HT-29 (cell line): ENCODE data around the gene SELENOI. TPM values are rescaled to one million over a fixed set of nuclear protein-coding genes. Genes with fewer than 3 reads are reported as not detected.
"Not testable (repeated sequence)": the region's sequence is repeated elsewhere in the genome, so short reads cannot be mapped to it uniquely, and the experiment has no call there.

Experiments used
- DNase-seq: peaks from one replicate; pipeline ENCODE4 v3.0.0-alpha.2; 2015; ENCODE audit warnings: low spot score
- total RNA-seq: library from RNA; depleted of rRNA; stranded (reverse); fragments of >200 nt; shearing (Covaris generic); gene quantifications from 2 replicates; pipeline ENCODE4 v1.2.3, GENCODE V29; 2014; rRNA removed

SELENOI gene, protein sequence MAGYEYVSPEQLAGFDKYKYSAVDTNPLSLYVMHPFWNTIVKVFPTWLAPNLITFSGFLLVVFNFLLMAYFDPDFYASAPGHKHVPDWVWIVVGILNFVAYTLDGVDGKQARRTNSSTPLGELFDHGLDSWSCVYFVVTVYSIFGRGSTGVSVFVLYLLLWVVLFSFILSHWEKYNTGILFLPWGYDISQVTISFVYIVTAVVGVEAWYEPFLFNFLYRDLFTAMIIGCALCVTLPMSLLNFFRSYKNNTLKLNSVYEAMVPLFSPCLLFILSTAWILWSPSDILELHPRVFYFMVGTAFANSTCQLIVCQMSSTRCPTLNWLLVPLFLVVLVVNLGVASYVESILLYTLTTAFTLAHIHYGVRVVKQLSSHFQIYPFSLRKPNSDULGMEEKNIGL
- 23.6 and 32.9 TPM in 2 replicates for total RNA-seq

DNA sequence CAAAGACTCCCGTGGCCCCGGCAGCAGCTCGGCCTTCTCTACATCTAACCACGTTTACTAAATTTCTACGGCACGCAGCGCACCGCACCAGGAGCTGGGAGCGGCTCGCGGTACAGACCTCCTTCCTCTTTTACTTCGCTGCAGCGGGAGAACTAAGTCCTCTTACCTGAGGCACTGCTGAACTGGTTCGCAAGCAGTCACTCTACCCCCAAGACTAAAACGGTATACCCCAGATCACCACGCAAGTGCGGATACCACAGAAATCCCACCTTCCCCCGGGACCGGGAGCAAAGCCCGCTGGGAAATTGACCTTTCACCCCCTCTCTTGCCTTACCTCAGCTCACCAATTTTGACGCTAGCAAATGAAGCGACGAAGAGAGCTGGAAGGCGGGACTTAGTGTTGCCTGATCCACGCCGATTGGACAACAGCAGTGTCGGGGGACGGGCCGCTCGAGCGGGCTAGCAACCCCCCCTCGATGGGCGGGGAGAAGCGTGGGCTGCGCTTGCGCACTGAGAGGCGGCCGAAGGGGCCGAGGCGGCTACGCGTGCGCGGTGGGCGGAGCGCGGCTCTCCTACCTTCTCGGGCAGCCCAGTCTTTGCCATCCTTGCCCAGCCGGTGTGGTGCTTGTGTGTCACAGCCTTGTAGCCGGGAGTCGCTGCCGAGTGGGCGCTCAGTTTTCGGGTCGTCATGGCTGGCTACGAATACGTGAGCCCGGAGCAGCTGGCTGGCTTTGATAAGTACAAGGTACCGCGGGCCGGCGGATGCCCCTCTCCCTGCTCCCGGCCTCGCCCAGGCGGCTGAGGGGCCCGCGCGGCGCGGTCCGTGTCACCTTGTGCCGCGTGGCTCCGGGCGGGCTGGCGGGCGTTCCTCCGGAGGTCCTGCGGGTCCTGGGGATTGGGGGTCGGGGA is at the start of gene SELENOI:
Gene SELENOI, plus strand, starts transcription at position 599 of the 909 bp plus-strand sequence. Its CDS starts 90 bp downstream, at position 689.
- DNase-seq = peak; percentile 99

DNA sequence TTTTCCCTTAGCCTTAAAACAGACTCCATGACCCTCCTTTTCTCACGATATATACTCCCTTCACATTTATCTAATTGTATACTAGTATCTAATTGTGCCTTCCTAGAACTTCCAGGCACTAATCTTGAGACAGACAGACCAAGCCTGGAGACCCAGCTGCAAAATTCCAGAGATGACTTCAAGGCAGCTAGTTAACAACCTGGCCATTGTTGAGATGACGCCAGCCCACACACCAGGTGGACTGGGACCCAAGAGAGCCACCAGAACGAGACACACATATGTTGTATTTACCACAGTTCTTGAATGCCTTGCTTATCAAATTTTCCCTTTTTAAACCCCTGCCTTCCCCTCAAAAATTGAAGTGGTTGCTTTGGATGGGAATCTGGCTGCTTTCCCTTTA is 48.9 kb upstream of the SELENOI start:
- DNase-seq = no peak

DNA sequence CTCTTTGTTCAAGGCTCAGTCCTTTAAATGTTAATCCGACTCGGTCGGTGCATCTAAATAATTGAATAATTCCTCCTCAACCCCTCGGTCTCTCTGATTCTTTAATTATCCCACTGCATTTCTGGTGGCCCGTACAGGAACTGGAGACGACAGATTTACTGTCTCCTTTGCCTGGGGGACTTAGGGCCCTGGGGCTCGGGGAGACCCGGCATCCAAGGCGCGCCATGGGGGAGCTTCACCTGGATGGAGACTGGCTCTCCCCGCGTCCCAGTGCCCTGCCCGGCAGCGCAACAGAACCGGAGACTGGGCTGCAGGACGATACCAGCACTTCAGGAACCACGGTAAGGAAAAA is 47.7 kb upstream of the SELENOI start:
- no peak for DNase-seq

DNA sequence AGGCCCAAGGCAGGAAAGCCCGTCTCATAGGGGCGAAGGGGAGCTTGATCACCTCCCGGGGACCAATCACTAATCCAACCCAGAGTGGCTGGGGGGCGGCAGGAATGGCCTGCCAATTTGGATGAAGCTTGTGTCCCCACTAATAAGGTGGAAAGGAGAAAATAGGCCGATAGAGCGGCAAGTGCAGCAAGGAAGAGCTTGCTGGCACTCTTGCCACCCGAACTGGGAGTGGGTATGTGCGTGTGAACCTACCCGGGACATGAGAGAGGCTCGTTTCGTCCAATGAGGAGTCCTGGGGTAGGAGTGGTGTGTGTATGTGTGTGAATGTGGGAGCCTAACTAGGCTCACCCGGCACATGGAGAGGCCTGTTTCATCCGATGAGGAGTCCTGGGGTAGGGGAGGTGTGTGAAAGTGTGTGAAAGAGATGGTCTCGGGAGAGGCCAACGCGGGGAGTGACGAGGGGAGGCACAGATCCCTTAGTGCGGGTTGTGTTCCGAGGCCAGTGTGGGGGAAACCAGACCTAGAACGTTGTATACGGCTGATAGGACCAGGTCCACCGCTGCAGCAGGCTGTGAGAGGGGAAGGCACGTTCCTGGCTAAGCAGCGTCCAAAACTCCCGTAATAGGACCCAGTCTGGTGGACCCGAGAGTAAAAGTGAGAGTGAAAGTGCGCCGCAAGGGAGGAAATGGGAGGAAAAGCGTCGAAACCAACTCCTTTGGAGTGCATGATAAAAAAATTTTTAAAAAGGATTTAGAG is 47.1 kb upstream of the SELENOI start:
- no peak for DNase-seq

DNA sequence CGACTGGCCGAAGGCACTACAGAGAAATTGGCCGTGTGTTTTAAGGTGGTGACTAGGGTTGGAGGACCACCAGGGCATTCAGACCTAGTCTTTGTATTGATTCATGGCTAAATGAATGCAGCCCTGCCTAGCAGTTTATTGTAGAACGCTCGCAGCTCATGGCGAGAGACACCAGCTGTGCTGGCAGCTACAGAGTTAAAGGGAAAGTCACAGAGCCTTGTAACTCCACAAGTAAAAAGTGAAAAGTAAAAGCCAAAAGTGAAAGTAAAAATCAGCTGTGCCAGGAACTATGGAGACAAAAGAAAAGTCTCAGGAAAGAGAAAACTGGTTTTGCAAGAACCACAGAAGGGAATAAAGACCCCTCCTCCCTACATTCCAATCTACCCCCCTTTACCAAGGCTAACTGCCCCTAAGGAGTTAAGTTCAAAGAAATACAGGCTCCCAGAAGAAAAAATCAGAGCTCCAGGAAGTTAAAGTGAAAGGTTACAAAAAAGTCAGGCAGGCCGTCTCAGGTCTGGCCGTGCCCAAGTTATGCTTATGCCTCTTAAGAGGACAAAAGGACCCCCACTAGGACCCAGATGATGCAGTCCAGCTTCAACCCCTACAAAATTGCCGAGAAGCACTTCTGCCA is 46.4 kb upstream of the SELENOI start:
- peak; percentile 66 for DNase-seq

DNA sequence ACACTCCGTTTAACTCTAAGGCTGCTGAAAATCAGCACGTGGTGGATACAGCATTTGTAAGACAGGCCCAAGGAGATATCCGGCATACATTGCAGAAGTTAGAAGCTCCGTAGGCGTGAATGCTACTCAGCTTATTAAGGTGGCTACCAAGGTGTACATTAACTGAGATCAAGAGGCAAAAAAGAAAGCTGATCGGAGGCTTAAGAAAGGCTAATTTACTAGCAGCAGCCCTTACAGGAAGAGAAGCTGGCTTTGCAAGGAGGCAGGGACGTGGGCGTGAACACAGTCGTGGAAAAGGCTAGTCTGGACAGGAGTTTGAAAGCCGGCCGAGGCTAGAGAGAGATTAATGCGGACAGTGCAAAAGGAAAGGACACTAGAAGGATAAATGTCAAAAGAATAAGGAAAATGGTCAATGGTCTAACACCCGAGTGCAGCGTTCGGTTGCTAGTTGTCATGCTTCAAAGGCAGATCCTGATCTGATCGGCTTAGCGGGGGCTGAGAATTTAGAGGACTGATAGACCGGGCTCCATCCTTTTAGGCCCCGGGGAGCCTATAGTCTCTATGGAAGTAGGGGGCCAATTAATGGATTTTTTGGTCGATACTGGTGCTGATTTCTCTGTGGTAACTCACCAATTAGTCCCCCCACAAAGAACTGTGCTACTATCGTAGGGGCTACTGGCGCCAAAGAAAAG is 45.6 kb upstream of the SELENOI start:
- DNase-seq = peak; percentile 45

DNA sequence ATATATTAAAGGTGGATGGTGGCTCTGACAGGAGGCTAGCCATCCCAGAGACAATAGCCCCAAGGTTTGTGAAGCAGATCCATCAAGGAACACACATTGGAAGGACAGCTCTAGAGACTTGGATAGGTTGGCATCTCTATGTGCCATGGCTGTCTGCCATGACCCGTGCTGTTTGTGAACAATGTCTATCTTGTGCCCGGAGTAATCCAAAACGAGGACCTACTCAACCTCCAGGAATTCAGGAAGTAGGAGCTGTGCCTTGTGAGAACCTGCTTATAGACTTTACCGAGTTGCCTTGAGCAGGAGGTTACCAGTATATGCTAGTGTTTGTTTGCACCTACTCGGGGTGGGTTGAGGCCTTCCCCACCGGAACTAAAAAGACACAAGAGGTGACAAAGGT is 43.1 kb upstream of the SELENOI start:
- peak; percentile 10 for DNase-seq

DNA sequence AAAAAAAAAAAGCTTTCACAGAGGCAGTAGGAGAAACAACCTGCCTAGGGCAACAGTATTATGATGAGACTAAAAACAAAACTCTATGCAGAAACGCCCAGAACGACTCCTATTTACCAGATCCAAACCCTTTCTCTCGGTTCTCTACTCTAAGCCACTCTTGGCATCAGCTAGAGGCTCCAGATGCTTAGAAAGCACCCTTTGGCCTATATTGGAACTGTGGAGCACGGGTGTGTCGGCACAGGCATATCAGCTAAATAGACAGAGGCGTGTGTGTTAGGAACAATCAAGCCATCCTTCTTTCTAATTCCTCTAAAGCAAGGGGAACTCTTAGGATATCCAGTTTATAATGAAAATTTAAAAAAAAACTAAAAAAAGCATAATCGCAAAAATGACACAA is 40.8 kb upstream of the SELENOI start:
- DNase-seq = not testable (repeated sequence)

DNA sequence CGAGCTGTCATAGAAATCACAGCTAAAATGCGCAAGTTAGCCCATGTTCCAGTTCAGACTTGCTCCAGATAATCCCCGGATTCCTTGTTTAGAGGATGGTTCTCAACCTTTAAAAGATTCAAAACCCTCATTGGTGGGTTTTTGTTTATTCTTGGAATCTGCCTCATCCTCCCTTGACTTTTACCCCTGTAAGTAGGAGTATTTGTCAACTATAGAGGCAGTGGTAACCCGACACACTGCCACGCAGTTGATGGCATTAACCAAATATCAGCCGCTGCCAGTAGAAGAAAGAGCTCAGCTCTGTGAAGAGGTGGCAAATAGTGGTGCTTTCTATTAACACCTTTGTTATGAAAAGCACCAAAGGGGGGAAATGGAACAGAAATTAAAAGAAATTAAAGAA is 40.4 kb upstream of the SELENOI start:
- DNase-seq = no peak

DNA sequence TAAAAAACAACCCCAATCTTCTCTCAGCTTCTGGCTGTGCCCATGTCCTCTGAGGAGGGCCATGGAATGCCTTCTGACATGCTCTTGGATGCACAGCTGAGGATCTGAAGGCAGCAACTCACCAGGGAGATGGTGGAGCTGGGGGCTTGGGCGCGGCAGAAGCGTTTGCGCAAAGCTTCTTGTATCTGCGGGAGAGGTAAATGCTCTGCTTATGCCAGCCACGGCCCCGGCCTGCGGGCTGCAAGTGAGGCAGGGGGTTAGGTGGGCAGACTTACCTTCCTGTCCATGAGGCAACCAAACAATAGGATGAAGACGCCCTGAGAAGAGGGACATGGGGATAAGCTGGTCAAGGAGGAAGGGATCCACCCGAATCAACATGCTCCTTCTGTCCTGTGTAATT is 36.0 kb upstream of the SELENOI start:
- no peak for DNase-seq

DNA sequence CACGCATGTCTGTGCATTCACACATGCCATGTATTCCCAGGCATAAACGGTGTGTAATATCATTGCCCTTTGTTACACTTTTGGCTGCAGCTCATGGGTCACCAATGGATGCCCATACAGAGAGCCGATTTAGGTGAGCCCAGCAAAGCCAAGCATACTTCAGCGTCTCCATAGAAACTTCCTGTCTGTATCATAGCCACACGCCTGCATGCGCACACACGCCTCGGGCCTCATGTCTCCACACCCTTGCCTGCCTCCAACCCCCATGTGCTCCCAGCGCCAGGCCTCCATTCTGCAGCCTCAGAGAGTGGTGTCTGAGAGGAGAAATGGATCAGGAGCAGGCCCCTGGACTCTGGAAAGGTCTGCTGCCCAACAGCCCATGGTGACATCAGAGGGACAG is 33.5 kb upstream of the SELENOI start:
- DNase-seq = no peak

DNA sequence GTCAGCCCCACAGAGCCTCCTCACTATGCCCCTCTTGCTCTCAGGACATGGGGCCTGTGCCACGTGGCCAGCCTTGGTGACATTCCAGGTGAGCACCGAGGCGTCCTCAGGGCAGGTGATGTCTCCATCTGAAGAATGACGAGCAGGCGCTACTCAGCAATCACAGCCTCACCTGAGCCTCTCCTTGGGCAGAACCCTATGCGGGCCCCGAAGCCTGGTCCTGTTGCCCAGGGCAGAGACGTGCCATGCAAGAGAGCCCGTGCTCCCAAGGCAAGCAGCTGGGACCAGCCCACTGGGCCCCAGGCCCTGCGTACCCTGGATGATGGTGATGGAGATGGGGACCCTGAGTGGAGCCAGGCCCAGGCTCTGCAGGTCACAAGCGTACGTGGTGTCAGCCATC is 32.5 kb upstream of the SELENOI start:
- DNase-seq = no peak

DNA sequence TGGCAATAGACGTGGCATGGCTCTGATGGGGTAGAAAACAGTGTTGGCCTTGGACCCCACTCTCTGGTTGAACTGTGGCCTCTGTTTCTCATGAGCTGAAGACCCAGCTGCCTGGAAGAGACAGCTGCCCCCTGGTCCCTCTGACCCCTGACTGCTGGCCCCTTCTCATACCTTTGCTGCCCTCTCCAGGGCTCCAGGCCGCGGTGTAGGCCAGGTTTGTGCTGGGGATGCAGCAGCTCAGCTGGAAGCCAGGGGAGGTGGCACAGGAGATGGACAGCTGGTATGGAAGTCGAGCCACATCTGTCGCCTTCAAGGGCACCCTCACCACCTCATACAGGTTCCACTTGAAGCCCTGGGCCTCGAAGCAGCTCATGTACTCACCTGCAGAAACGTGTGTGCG is 31.7 kb upstream of the SELENOI start:
- no peak for DNase-seq

DNA sequence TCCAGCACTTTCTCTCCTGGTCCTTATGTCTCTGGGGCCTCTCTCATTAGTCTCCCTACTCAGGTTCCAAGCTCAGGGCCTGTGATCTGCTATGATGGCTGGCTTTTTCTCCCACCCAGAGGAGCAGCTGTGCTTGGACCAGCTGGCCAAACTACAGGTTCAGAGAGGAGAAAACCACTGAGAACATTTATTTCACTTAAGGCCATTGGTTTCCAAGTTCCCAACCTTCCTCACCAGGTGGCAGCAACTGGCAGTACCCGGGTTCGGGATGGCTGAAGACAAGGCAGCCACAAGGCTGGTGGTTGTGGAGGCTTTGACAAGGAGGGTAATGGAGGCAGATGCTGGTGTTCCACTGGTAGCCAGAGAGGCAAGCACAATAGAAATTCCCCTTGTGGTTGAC is 29.9 kb upstream of the SELENOI start:
- DNase-seq = peak; percentile 25

DNA sequence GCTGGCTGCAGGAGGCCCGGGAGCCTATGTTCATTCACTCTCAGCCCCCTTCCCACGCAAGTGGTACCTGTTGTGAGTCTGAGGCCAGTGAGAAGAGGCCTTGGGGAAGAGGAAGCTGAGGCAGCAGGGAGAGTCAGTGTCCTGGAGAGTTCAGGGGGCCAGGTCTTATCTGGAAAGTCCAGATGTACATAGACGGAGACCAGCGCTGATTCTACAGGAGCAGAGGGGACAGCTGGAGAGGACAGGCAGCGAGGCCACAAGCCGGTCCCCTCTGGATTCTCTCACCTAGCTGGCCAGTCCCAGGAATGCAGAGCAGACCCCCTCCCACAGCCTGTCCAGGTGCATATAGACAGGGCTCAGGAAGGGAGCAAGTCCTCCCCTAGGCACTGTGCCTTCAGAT is 29.1 kb upstream of the SELENOI start:
- no peak for DNase-seq

DNA sequence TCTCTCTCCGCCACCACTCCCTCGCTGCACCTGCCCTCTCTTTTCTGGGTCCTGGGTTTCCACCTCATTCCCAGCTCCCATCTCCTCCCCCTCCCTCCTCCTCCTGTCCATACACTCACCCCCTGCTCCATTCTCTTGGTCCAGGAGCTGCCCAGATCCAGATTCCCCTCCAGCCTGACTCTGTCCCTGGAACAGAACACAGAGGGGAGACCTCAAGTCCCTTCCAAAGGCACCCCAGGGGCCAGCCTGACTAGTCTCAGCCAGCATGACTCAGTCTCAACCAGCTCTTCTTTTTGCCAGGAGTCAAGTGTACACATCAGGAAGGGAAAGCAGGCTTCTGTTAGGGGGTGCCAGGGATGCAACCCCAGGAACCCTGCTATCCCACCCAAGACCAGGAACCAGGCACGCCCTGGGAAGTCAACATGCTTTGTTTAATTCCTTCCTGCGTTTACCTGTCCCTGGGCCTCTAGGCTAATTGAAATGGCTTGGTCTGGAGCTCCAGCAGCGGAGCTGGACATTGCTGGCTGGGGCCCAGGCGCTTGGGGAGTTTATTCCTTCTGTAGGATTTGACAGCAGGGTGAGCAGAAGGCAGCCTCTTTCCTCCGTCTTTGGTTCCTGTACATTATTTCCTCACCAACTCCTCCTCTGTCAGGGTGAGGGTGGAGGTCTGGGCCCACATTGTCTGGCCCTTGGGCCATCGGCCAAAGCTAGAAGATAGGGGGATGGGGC is 28.4 kb upstream of the SELENOI start:
- no peak for DNase-seq

DNA sequence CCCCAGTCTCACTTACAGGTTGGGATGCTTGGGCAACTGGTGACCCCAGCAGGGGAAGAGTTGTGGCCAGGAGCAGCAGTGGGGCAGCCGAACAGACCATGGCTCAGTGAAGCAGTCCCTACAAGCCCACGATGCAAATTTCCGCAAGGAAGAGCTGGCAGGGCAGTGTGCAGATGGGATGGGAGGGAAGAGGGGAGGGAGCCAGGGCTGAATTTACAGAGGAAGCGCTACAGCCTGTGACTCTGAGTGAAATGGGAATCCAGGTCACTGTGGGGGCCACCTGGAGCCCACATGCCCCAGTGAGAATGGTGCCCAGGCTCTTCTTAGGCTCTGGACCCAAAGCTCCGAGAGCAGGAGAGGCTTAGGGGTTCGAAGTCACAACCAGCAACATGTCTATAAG is 27.0 kb upstream of the SELENOI start:
- DNase-seq = no peak

DNA sequence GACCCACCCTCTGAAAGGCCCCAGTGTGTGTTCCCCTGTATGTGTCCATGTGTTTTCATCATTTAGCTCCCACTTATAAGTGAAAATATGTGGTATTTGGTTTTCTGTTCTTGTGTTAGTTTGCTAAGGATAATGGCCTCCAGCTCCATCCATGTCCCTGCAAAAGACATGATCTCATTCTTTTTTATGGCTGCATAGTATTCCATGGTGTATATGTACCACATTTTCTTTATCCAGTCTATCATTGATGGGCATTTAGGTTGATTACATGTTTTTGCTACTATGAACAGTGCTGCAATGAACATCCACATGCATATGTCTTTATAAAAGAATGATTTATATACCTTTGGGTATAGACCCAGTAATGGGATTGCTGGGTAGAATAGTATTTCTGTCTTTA is 21.5 kb upstream of the SELENOI start:
- not testable (repeated sequence) for DNase-seq

DNA sequence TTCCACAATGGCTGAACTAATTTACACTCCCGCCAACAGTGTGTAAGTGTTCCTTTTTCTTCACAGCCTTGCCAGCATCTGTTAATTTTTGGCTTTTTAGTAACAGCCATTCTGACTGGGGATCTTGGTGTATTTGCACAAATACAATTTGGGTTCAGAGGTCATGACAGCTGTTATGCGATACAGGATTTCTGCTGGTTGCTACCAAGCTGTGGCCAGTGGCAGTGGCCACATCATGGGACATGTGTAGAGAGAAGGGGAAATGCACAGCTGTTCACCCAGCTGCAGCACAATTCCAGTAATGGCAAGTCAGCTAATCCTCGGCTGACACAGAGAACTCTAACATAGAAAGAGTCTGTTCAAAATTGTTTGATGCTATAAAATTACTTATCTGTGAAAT is 21.0 kb upstream of the SELENOI start:
- DNase-seq = no peak

DNA sequence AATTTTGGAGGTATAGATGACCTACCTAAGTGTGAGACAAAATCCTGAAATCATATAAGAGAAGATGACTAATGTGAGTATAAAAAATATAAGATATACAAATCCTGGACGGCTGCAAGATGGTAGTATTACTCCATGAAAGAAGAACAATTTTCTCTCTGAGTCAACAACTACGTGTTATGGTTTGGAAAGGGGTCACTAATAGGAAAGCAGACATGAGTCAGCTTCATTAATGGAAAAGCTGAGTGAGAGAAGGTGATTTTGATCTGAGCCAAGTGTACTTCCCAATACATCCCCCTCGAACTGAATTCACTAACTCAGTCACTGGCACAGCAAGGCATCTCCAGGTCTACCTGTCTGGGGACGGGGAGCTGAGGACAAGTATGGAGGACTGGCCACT is 20.1 kb upstream of the SELENOI start:
- no peak for DNase-seq
